Fibroblast of lung (primary cell): ENCODE measurements around the gene PEBP1. TPM values are rescaled to one million over a fixed set of nuclear protein-coding genes. Genes with fewer than 3 reads are reported as not detected.

Experiments used
- DNase-seq, 2 donors: peaks; one replicate each; pipeline versions ENCODE4 v3.0.0 to v3.0.0-alpha.2; 2010; ENCODE audit warnings: low read depth in 2 of 2
- H2AFZ ChIP-seq: 2 replicates; pipeline ENCODE4 v1.5.1; 2012; ENCODE audit warnings: low read length, control low read depth, inconsistent platforms
- H3K27ac ChIP-seq: 2 replicates; pipeline ENCODE4 v1.5.1; 2011; ENCODE audit warnings: low read length, control low read depth; ENCODE audit not compliant: insufficient read depth
- H3K27me3 ChIP-seq: 2 replicates; pipeline ENCODE4 v1.5.1; 2011; ENCODE audit warnings: mild to moderate bottlenecking, low read length; ENCODE audit not compliant: control insufficient read depth, insufficient read depth
- H3K36me3 ChIP-seq: 2 replicates; pipeline ENCODE4 v1.5.1; 2011; ENCODE audit warnings: low read length; ENCODE audit not compliant: control insufficient read depth, insufficient read depth
- H3K4me1 ChIP-seq: 2 replicates; pipeline ENCODE4 v1.5.1; 2011; ENCODE audit warnings: low read length; ENCODE audit not compliant: control insufficient read depth, insufficient read depth; ENCODE audit errors: extremely low read depth
- H3K4me2 ChIP-seq: 2 replicates; pipeline ENCODE4 v1.5.1; 2011; ENCODE audit warnings: low read length, control low read depth; ENCODE audit not compliant: insufficient read depth; ENCODE audit errors: extremely low read depth
- H3K4me3 ChIP-seq, 4 experiments: fragments of 200-600 bp in 1 of 4; sonication (generic) in 1 of 4; replicated peaks in 1 of 4; 2 replicates each; pipeline ENCODE4 v1.5.1; 2011 to 2016; ENCODE audit warnings: low read length in 4 of 4, low read depth in 3 of 4, mild to moderate bottlenecking in 3 of 4, control low read depth in 2 of 4, inconsistent platforms in 1 of 4, mixed read lengths in 1 of 4; ENCODE audit not compliant: insufficient read depth in 1 of 4; ENCODE audit errors: control extremely low read depth in 1 of 4
- H3K79me2 ChIP-seq: 2 replicates; pipeline ENCODE4 v1.5.1; 2012; ENCODE audit warnings: mild to moderate bottlenecking, low read length, inconsistent platforms; ENCODE audit not compliant: control insufficient read depth, insufficient read depth
- H3K9ac ChIP-seq: 2 replicates; pipeline ENCODE4 v1.5.1; 2011; ENCODE audit warnings: mild to moderate bottlenecking, low read length, control low read depth; ENCODE audit not compliant: insufficient read depth
- H3K9me3 ChIP-seq: 2 replicates; pipeline ENCODE4 v1.5.1; 2012; ENCODE audit warnings: low read depth, low read length; ENCODE audit not compliant: control insufficient read depth, insufficient read depth
- H4K20me1 ChIP-seq: 2 replicates; pipeline ENCODE4 v1.5.1; 2011; ENCODE audit warnings: low read length; ENCODE audit not compliant: control insufficient read depth, insufficient read depth; ENCODE audit errors: extremely low read depth
- EZH2 ChIP-seq: IDR thresholded peaks from 2 replicates; pipeline ENCODE4 v1.5.1; 2012; ENCODE audit warnings: low read length, control low read depth, mild to moderate bottlenecking; ENCODE audit errors: missing control alignments
- polyA plus RNA-seq, 2 donors: library from polyadenylated mRNA; depleted of rRNA in 1 of 2; stranded (reverse) in 1 of 2; unstranded in 1 of 2; fragments of >200 nt; gene quantifications; 2 replicates each; pipeline ENCODE4 v1.2.1, GENCODE V29; 2011 to 2012; ENCODE audit warnings: missing spikeins in 1 of 2
- total RNA-seq: library from RNA; depleted of rRNA; stranded (reverse); fragments of >200 nt; gene quantifications from 2 replicates; pipeline ENCODE4 v1.2.1, GENCODE V29; 2014
- TF ChIP-seq, protein P1 (sequence below), 2 donors: IDR thresholded peaks in 1 of 2; conservative IDR thresholded peaks in 1 of 2; 1 replicate in 1 of 2; 2 replicates in 1 of 2; pipeline ENCODE4 v1.5.1; 2011 to 2012; ENCODE audit warnings: low read length in 2 of 2, control low read depth in 1 of 2, inconsistent platforms in 1 of 2, low read depth in 1 of 2, mild to moderate bottlenecking in 1 of 2

The PEBP1 gene
- total and polyA plus RNA-seq, 2 donors (not counting 1 experiment from before 2014, with no cell fraction given), result 193 to 290 TPM

DNA sequence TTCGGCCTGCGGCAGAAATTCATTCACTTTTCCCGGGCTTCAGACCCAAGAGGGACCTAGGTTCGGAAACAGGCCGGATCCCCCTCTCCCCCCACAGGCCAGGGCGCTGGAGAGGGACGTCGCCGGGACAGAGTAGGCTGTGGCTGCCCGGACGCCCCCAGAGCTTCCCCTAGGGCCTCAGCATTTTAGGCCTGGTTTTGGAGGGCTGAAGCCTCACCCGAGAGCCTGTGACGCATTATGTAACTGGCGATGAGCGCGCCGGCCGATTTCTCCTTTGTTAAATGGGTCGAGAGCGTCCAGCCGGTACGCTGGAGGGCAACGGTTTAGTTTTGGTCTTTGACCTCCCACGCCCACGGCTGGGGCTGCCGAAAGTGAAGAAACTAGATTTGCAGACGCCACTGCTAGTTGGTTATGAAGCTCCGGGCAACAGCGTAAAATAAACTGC, 657 bp downstream of the PEBP1 start:
- peak overlapping the region; percentile 92 for H3K9ac ChIP-seq
- TF ChIP-seq, protein P1, sequence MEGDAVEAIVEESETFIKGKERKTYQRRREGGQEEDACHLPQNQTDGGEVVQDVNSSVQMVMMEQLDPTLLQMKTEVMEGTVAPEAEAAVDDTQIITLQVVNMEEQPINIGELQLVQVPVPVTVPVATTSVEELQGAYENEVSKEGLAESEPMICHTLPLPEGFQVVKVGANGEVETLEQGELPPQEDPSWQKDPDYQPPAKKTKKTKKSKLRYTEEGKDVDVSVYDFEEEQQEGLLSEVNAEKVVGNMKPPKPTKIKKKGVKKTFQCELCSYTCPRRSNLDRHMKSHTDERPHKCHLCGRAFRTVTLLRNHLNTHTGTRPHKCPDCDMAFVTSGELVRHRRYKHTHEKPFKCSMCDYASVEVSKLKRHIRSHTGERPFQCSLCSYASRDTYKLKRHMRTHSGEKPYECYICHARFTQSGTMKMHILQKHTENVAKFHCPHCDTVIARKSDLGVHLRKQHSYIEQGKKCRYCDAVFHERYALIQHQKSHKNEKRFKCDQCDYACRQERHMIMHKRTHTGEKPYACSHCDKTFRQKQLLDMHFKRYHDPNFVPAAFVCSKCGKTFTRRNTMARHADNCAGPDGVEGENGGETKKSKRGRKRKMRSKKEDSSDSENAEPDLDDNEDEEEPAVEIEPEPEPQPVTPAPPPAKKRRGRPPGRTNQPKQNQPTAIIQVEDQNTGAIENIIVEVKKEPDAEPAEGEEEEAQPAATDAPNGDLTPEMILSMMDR (conservative IDR thresholded peaks at IDR 0.05 in 1 of 2, IDR thresholded peaks at IDR 0.05 in 1 of 2; ENCODE audit: low read depth in 1 of 2, low read length in 2 of 2), result no peak
- TF ChIP-seq EZH2, result no peak
- H3K4me1 ChIP-seq, result peaks cover 2% of the 10 kb centered on the region
- no peaks in the 10 kb centered on the region for H3K9me3 ChIP-seq
- peak overlapping the region; percentile 86 for H3K27ac ChIP-seq
- peaks cover 7% of the 10 kb centered on the region for H3K36me3 ChIP-seq
- H2AFZ ChIP-seq, result peak overlapping the region; percentile 82
- no peaks in the 10 kb centered on the region for H3K27me3 ChIP-seq
- no peaks in the 10 kb centered on the region for H4K20me1 ChIP-seq
- DNase-seq, result peak; percentile 38 to 53
- peak overlapping the region; percentile 81 to 98 (median 95) for H3K4me3 ChIP-seq
- H3K79me2 ChIP-seq, result peaks cover 22% of the 10 kb centered on the region
- H3K4me2 ChIP-seq, result peak overlapping the region; percentile 92

DNA sequence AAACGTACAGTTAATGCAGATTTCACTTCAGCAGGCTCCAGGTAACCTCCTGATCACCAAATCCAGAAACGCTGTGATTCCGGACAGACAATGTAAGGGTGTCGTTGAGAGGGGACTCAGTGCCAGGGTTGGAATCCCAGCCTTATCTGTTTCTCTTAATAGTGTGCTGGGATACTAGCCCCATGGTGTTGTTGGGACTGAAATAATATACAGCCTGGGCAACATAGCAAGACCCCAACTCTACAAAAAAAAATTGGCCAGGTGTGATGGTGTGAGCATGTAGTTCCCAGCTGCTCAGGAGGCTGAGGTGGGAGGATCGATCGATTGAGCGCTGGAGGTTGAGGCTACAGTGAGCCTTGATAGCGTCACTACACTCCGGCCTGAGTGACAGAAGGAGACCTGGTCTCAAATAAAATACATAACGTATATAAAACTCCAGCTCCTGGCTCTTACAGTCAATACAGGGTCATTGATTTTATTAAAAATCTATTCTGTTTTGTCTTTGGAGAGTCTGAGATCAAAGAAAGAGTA, 1.3 kb downstream of the PEBP1 start:
- H3K4me2 ChIP-seq, result peak overlapping the region; percentile 92
- H3K27me3 ChIP-seq, result no peaks in the 10 kb centered on the region
- DNase-seq, result no peak
- H3K9ac ChIP-seq, result peak overlapping the region; percentile 92
- no peaks in the 10 kb centered on the region for H4K20me1 ChIP-seq
- no peaks in the 10 kb centered on the region for H3K9me3 ChIP-seq
- H3K27ac ChIP-seq, result peak overlapping the region; percentile 86
- H3K36me3 ChIP-seq, result peaks cover 7% of the 10 kb centered on the region
- H3K4me1 ChIP-seq, result peaks cover 2% of the 10 kb centered on the region
- H3K79me2 ChIP-seq, result peaks cover 22% of the 10 kb centered on the region
- H2AFZ ChIP-seq, result no peak overlapping the region
- TF ChIP-seq, protein P1 (conservative IDR thresholded peaks at IDR 0.05 in 1 of 2, IDR thresholded peaks at IDR 0.05 in 1 of 2; ENCODE audit: low read depth in 1 of 2, low read length in 2 of 2), result no peak
- TF ChIP-seq EZH2, result no peak
- peak overlapping the region; percentile 81 to 98 (median 95) for H3K4me3 ChIP-seq

DNA sequence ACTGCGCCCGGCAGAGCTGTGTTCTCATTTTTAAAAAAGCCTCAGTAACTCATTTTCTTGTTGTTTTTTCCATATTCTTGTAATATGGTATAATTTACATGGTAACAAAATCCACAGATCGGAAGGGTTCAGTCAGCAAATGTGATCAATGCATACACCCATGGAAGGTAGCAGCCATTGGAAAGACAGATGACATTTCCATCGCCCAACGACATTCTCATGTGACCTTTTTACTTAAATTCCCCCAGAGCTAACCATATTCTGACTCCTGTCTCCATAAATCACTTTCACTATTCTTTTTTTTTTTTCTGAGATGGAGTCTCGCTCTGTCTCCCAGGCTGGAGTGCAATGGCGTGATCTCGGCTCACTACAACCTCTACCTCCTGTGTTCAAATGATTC, 4.9 kb downstream of the PEBP1 start:
- Histone ChIP-seq H3K79me2 (peaks cover 22% of the 10 kb centered on the region), H3K4me3 (no peak overlapping the region)
- DNase-seq, result no peak

More for the DNA sequence above, 4.9 kb downstream of the PEBP1 start:
- TF ChIP-seq, protein P1 (conservative IDR thresholded peaks at IDR 0.05 in 1 of 2, IDR thresholded peaks at IDR 0.05 in 1 of 2; ENCODE audit: low read depth in 1 of 2, low read length in 2 of 2), result no peak
- no peak for TF ChIP-seq EZH2
- Histone ChIP-seq H3K4me1 (peaks cover 2% of the 10 kb centered on the region), H2AFZ (no peak overlapping the region), H3K36me3 (peaks cover 14% of the 10 kb centered on the region), H3K27ac (no peak overlapping the region), H3K27me3 (no peaks in the 10 kb centered on the region), H4K20me1 (no peaks in the 10 kb centered on the region), H3K9me3 (no peaks in the 10 kb centered on the region), H3K9ac (no peak overlapping the region), H3K4me2 (no peak overlapping the region)
